ENCODE measurements around the gene COL6A2. TPM values are rescaled to one million over a fixed set of nuclear protein-coding genes. Genes with fewer than 3 reads are reported as not detected.

COL6A2 gene
- total RNA-seq, 1 experiment from 2014 or later: 87.0 TPM

- H3K36me3 ChIP-seq (ENCODE audit: control insufficient read depth in 1 of 2, insufficient read depth in 2 of 2, low read length in 2 of 2): no peaks in the 10 kb centered on the region
- ChIA-PET POLR2A (no interaction called here), CTCF (no interaction called here), RAD21 (ENCODE audit: low non-redundant PET in 1 of 2, low total read pairs in 2 of 2, uncharacterized antibody in 2 of 2, unreplicated experiment in 2 of 2) (no interaction called here)
- H3K9ac ChIP-seq (ENCODE audit: low read length): no peak overlapping the region
- no peak for ATAC-seq
- no peak overlapping the region for H3K4me2 ChIP-seq (ENCODE audit: low read length)
- peaks cover 6 to 13% of the 10 kb centered on the region in 2 experiments; a peak in 2 of 4 replicates for H3K9me3 ChIP-seq (ENCODE audit: control insufficient read depth in 1 of 2, insufficient read depth in 1 of 2, low read depth in 1 of 2, low read length in 2 of 2)
- H3K4me1 ChIP-seq (ENCODE audit: control insufficient read depth in 1 of 2, insufficient read depth in 2 of 2, low read length in 2 of 2): no peaks in the 10 kb centered on the region
- intact Hi-C loops (cut with micrococcal nuclease): no loop called here
- no peak for TF ChIP-seq EZH2phosphoT487 (IDR thresholded peaks at IDR 0.05; ENCODE audit: borderline replicate concordance)
- TF ChIP-seq YY1 (IDR thresholded peaks at IDR 0.05; ENCODE audit: extremely low read depth, insufficient replicate concordance, low read depth, low read length): no peak
- TF ChIP-seq ELF1 (IDR thresholded peaks at IDR 0.05; ENCODE audit: borderline replicate concordance, low read depth): no peak
- no peak for TF ChIP-seq SRF (IDR thresholded peaks at IDR 0.05; ENCODE audit: low read depth)
- TF ChIP-seq TCF7L2 (IDR thresholded peaks at IDR 0.05; ENCODE audit: borderline replicate concordance, extremely low read depth, insufficient read depth, insufficient read length): no peak
- TF ChIP-seq JUND (IDR thresholded peaks at IDR 0.05): no peak
- no peak for TF ChIP-seq MAX (IDR thresholded peaks at IDR 0.05)
- TF ChIP-seq ATF3 (IDR thresholded peaks at IDR 0.05): no peak
- TF ChIP-seq REST (IDR thresholded peaks at IDR 0.05; ENCODE audit: low read depth): no peak
- no peak for TF ChIP-seq POLR2AphosphoS5 (IDR thresholded peaks at IDR 0.05; ENCODE audit: low read depth, low read length)
- TF ChIP-seq SP1 (IDR thresholded peaks at IDR 0.05; ENCODE audit: low read depth): no peak
- TF ChIP-seq EGR1 (IDR thresholded peaks at IDR 0.05; ENCODE audit: low read depth): no peak
- H2AFZ ChIP-seq (ENCODE audit: low read depth, low read length, poor library complexity, severe bottlenecking): no peak overlapping the region
- H3K9me2 ChIP-seq (ENCODE audit: insufficient read depth): no peaks in the 10 kb centered on the region
- H3K79me2 ChIP-seq (ENCODE audit: insufficient read depth, low read length): no peaks in the 10 kb centered on the region
- no peak overlapping the region for H3K27ac ChIP-seq (ENCODE audit: low read depth, low read length)
- H3K4me3 ChIP-seq (replicated peaks in 1 of 2; ENCODE audit: low read depth in 1 of 2, low read length in 2 of 2): no peak overlapping the region
- BruUV-seq (replicated peaks): no TSS peak
- H4K20me1 ChIP-seq (ENCODE audit: insufficient read depth): no peaks in the 10 kb centered on the region
- DNase-seq (ENCODE audit: low read depth, low spot score): no peak
- no peaks in the 10 kb centered on the region for H3K27me3 ChIP-seq (ENCODE audit: insufficient read depth, low read length)
Measured at GRCh38 chr21:46063734-46064680, 33.9 kb upstream of the COL6A2 start.

All from HCT116 (cell line).